Endometrium (tissue), 2 donors: ENCODE data around the gene CANT1.

Source experiments
- FAIRE-seq: peaks from 2 replicates; lab custom pipeline; 2012; peaks lifted over from hg19 to GRCh38; lab: Jason Lieb, UNC
- donor health status: control.
- donor health status: control.

Gene CANT1

DNA sequence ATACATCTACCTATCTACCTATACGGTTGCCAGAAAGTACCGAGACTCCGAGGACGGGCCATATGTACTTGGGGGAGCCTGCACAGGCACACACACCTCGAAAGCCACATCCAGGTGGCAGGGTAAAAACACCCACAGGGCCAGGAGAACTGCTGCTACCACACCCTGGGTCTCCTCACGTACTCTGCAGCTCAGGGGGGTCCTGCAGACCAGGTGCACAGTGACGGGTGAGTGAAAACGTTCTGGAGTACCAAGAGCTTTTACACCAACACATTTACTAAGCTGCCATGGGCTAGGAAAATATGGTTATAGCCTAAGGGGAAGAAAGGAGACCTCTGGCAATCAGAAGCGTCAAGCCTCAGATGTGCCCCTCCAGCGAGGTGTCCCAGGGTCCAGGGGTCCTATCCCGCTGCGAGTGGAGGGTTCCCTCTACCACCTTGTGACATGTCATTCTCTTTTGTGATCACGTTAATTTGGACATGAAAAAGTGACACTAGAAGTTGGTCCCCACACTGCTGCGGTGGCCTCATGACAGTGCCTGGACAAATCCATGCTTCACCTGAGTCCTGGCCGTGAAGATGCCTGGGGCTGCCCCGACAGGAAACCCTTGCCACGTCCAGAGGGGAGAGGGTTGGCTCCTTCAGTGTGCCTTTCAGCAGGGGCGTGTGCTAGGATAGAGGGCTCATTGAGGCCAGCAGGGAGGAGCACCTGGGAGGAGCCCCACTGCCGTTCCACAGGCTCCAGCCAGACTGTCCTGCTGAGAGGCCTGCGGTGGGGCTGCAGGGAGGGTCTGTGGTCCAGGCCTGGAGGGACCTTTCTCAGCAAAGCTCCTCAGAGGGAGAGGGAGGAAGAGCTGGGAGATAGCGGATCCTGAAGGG lies 1.8 kb downstream of the CANT1 start:
- no peak for FAIRE-seq

DNA sequence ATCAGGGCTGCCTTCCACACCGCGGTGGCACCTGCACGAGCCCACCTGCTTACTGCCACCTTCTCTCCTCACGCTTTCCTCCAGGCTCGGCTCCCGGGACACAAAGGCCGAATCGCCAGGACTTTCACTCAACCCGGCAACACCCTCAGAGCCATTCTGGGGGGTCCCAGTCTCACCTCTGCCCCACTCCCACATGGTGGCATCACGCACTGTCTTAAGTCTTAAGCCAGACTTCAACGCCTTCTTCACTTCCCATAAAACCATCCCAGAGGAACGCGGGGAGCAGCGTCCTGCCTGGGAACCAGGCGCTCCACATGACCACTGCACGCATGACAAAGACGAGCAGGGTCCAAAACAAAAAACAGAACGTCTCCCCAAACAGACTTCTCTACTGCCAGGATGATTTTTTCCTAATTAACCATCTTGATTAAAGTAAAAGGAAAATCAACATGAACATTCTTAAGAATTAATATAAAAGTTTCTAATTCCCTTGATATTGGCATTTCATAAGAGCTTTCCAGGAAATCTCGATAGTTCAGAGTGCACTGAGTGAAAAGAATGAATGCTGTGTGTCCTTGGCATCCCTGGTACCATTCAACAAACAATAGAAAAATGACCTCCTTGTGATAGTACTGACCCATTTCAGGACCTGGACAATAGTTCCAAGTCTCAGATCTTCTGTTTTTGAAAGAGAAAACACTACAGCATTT lies 2.6 kb downstream of the CANT1 start:
- FAIRE-seq, result no peak

DNA sequence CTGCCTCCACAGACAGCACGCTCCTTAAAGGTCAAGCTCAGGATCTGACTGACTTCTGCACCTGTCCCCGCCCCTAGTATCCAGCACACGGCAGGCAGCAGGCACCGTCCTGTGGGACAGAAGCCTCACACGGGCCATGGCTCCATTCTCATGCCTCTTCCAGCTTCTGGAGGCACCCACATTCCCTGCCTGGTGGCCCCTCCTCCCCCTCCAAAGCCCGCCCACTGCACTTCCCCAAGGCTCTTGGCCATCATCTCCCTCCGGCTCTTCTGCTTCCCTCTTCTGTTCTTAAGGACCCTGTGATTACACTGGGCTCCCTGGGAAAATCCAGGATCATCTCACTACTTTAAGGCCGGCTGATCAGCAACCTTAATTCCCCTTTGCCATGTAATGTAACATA lies 3.5 kb downstream of the CANT1 start:
- no peak for FAIRE-seq

DNA sequence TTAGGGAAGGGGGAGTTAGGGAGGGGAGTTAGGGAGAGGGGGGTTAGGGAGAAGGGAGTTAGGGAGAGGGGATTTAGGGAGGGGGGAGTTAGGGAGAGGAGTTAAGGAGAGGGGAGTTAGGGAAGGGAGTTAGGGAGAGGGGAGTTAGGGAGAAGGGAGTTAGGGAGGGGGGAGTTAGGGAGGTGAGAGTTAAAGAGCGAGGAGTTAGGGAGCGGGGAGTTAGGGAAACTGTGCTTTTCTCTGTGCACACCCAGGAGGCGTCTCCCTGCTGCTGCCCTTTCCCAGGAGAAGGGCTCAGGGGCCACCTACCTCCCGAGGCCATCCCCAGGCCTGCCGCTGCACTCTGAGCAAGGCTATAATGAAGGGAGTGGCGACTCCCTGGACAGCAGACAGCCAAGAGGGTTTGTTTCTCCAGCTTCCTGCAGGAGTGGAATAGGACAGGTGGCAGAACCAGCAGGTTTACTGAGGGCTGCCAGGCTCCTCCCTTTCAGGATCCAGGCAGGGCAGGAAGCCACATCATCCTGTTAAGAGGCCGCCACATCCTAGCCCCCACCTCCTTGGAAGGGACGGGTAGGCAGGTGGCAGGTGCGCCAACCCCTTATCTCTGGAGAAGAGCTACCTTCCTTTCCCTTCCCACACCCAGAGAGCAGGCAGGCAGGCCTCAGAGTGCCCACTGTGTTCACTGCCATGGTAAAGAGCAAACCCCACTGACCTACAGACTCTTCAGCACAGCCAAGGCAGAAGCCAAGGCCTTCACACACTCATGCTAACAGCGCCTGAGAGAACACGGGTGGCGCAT lies 4.3 kb downstream of the CANT1 start:
- no peak for FAIRE-seq

DNA sequence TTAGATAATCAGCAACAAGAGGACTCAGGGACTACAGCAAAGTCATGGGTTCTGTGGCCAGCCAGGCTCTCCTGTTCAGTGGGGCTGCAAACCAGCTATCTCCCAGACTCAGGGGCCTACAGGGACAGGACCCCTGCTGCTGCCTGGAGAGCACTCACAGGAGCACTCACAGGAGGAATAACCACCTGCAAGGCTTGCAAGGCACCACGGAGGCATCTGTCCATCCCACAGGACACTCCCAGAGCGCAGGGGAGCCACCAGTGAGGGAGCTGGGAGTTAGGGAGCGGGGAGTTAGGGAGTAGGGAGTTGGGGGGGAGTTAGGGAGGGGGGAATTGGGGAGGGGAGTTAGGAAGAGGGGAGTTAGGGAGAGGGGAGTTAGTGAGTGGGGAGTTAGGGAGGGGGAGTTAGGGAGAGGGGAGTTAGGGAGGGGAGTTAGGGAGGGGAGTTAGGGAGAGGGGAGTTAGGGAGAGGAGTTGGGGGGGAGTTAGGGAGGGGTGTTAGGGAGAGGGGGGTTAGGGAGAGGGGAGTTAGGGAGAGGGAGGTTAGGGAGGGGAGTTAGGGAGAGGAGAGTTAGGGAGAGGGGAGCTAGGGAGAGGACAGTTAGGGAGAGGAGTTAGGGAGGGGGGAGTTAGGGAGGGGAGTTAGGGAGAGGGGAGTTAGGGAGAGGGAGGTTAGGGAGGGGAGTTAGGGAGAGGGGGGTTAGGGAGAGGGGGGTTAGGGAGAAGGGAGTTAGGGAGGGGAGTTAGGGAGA lies 5.7 kb downstream of the CANT1 start:
- no peak for FAIRE-seq

DNA sequence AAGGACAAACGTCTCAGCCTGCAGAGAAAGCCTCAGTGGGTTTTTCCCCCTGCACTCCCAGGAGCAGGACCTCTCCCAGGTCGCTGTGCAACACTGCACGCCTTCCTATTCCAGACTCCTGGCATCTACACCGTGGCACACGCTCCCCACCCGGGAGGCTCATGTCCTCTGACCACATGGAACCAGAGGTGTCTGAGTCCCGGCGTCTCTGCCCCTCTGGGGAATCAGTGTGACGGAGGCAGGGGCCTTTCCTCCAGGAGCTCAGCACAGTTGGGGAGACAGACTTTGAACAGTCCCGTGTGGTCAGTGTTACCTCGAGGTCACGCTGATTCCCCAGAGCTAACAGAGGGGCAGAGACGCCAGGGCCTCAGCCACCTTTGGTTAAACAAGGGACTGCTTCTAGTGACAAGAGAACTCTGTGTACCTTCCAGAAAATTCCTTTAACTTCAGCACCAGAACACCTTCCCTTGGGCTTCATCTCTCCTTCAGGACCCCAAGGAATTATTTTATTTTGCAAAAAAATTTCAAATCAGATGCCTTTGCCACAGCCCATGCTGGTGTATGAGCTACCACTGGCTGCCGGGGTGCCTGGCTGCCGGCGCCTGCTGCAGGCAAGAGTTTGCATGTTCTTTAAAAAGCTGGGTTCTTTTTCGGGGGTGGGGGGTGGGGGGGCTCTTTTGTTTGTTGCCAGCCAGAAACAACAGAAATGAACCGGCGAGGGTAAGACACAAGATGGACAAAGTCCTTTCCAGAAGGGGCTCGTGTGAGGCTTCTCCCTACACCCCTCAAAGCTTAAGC lies 6.6 kb downstream of the CANT1 start:
- no peak for FAIRE-seq

DNA sequence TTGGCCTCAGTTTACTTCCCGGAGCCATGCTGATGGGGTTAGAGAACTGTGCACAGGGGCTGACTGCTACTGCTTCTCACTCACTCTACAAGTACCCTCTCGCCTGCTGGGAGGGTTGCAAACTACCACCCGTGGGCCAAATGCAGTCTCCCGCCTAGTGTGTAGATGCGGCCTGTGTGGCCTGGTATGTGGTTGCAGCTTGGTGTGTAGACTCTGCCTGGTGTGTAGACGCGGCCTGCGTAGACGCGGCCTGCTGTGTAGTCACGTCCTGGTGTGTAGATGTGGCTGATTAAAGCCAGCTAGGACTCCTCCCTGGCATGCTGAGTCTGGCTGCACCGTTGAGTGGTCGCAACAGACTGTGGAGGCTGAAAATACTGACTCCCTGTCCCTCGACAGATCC lies 7.3 kb downstream of the CANT1 start:
- FAIRE-seq, result no peak

DNA sequence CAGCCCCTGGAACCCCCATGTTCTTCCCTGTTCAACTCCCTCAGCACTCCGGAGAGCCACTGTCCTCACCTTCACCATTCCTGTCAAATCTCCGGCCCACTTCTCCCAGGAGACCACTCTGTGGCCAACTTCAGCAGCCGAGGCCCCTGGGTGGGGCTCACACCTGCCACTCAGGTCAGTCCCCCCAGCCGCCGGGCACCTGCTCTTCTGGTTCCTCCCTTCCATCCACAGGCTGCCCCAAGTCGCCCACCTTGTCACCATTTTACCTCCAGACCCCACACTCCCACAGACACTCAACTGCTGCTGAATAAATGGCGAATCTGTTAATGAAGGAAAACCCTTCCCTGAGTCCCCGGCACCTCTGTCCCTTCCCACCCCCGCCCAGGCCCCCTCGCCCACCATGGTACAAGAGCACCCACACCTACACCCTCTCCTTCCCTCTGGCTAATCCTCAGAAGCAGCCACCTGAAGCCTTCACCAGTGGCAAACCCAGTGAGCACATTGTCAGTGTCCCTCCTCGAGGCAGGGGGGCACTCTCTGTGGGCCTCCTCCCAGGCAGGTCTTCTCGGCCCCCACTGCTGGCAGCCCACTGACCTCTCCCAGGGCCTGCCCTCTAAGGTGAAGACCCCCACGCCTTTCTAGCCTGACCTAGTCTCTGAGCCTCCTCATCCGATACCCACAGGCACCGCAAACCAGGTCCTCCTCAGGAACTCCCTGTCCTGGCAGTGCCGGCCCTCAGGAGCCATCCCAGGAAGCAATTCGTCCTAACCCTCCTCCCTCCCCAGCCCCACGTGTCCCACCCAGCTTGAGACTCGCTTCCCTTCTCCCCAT lies 8.2 kb downstream of the CANT1 start:
- no peak for FAIRE-seq

DNA sequence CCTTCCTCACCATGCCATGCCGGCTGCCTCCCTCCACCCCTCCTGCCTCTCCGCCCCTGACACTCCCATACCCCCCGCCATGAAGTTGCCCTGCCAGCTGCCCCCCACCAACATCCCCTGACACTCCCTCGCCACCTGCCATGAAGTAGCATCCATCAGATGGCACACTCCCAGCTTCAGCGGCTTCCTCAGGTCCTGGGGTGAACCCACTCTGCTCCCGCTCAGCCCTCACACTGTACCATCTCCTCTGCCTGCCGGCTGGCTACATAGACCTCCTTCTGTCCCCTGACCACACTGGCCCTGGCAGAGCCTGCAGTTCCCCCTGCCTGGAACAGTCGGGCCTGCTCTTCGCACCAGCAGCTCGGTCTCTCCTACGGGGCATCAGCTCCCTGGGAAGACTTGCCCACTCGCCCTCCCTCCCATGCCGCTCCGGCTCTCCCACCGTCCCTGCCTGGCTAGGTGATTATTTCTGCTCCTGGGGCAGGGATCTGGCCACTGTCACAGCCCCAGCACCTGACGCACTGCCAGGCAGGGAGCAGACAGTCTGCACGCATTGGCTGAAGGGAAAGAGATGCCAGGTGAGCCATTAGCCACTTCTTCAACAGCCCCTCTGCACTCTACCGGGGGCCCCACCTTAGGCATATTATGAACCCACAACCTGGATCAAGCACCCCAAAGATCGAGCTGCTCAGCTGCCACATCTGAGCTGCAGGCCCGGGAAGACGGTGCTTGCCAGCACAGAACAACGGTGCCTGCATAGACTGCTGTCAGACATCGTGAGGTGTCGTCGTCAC lies 9.0 kb downstream of the CANT1 start:
- FAIRE-seq, result no peak

DNA sequence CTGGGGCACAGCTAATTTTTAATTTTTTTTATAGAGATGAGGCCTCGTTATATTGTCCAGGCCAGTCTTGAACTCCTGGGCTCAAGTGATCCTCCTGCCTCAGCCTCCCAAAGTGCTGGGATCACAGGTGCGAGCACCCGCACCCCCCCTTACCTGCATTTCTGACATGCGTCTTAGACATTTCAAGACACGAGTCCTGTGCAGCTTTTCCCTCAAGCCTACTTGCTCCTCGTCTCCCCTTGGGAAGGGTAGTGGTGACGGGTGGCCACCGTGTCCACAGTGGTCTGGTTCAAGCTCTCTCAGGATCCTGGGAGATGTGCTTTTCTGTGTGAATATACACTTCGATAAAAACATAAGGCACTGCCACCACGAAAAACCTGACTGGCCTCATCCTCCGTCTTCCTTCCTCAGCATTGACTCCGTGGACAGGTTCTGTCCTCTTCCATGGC lies 9.6 kb downstream of the CANT1 start:
- no peak for FAIRE-seq

DNA sequence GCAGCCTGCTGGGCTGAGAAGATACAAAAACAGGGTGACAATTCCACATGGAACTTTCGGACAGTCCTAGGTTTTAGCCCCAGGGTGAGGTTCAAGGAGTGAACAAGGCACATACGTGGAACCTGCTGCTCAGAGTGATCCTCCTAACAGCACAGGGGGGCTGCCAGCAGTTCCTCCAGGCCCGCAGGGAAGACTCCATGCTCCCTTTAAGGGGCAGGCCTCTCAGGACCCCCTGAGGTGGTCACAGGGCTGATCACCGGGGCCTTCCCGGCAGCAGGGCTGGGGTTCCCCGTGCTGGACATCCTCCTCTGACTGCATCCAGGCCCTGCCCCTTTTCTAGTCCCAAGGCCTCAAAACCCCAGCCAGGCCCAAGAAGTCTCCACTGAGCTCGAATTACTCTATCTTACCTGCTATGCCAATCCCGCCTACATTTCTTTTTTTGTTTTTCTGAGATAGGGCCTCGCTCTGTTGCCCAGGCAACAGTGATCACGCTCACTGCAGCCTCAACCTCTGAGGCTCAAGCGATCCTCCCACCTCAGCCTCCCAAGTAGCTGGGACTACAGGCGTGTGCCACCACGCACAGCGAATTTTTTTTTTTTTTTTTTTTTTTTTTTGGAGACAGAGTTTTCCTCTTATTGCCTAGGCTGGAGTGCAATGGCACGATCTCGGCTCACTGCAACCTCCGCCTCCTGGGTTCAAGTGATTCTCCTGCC lies 10.4 kb downstream of the CANT1 start:
- FAIRE-seq, result no peak

DNA sequence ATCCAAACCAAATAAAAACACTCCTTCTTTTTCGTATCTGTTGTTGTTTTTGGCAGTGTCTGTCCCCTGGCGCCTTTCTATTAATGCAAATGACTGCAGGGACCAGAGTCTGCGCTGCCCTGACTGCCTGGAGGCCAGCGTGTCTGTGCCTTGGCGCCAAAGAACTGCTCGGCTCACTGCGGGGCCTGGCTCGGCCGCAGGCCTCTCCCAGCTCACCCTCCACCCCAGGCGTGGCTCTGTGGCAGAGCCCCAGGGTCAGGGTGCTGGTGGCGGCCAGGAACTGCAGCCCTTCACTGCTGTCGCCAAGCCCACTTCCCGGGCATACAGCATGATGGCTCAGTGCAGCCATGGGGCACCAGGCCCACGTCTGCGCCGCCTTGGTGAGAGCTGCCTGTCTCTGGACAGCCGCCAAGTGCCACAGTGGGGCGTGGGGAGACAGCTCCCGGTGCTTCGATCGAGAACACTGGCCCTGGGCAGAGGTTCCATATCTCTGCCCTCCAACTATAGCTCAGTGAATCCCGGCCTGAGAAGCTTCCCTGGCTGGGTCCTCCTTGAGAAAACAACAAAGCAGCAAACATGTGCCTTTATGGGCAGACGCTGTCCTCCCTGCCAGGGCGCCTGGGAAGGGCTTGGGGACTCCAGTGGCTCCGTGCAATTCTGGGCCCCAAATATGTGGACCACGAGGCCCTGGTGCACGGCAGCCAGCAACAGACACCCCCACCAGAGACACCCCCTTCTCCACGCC lies 11.1 kb downstream of the CANT1 start:
- FAIRE-seq, result no peak

DNA sequence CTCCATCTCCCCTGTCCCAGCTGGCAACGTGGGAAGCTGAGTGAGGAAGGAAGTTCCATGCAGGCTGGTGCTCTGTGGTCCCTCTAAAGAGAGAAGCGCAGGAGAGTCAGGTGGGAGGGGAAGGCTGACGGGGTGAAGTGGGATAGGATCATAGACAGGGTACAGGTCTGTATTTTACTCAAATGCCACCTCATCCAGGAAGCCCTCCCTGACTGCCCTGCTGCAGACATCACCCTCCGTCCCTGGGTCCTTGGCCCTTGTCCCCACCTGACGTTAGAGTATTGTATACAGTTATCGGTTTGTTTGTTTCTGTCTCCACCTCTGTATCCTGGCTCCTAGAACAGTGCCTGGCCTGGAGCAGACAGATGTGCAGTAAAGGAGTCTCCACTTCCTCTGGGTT lies 11.7 kb downstream of the CANT1 start:
- no peak for FAIRE-seq

DNA sequence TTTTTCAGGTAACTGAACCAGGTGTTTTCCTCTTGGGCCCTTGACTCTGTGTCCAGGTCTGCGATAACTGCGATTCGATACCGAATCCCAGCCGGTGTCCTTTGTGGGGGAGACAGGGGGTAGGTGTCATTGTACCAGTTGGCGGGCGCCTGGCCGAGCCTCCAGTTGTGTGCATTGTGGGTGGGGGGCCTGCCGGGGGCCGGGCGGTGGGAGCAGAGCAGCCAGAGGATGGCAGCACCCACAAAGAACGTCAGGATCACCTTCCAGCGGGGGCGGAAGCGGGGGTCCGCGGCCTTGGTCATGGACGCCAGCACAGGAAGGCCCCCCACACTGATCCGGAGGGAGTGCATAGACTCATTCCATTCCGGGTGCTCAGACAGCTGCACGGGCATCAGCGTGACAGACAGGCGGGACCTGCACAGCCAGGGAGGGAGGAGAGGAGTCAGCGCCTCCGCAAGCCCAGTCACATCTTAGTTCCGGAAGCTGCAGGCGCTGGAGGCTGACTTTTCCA lies 12.3 kb downstream of the CANT1 start:
- no peak for FAIRE-seq

DNA sequence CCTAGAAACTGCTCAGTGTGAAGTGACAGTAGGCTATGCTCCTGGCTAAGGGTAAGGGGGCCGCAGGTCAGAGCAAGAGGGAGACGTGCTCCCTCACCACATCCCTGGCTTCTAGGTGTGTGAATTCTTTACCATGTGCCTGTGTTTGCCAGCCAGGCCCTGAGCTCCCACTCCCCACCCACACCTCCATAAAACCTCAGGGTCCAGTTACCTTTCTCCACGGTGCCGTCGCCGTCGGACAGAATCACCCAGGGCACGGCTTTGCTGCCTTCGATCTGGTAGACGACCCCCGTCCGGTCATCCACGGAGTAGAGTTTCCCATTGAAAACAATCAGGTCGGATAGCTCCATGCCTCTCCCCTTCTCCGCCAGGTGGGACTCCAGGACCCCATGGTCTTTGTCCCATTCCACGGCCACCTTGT lies 12.8 kb downstream of the CANT1 start:
- no peak for FAIRE-seq

DNA sequence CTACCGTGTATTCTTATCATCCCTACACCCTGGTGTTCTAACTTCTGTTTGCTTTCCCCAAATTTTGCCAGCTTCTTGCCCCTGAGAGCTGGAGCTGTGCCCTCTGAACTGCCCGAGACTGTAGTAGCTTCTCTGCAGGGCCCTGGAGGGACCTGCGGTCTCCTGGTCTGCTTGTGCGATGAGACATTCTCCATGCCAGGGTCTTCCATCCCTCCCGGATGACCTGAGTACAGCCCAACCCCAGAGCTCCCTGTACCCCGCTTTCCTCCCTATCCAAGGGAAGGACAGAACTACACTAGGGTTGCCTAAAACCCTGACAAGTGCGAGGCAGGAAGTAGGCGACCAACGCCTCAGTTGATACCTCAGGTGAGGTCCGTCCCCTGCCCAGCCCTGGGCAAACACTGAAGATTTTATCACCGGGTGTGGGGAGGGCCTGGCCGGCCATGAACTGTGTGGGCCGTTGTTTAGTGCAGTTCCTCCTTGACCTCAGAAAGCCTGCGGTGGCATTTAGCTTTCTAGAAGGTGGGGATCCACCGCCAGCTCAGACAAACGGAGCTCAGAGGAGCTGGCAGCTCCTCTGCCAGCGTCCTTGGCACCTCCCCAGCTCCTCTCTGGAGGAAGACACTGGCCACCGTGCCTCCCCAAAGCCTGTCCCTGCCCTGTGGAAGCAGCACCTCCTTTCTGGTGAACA lies 13.7 kb downstream of the CANT1 start:
- FAIRE-seq, result no peak
